Measurements from ENCODE around the gene IFT122.

The IFT122 gene

GRCh38 chr3:129519896-129520715, 80.1 kb downstream of the IFT122 start:
- no peak for DNase-seq

GRCh38 chr3:129520960-129521359, 80.9 kb downstream of the IFT122 start:
- DNase-seq: no peak

- no peak for DNase-seq
Measured at GRCh38 chr3:129521611-129522010, 81.6 kb downstream of the IFT122 start.

DNA sequence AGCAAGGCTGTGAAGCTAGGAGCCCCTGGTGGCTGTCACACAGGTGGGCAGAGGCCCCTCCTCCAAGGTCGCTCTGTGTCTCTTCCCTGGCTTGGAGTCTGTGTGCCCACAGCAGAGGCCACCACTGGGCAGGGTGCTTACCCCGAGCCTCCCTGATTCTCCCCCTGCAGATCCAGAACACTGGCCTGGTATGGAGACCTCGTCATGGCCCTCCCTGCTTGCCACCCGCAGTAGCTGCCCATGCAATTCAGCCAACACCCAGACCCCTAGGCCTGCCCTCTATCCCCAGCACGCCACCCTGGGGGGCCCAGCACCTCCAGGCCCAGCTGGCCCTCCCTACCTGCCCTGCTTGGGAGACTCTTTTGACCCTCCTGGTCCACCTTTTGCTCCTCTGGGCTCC, 82.9 kb downstream of the IFT122 start:
- DNase-seq: no peak

DNA sequence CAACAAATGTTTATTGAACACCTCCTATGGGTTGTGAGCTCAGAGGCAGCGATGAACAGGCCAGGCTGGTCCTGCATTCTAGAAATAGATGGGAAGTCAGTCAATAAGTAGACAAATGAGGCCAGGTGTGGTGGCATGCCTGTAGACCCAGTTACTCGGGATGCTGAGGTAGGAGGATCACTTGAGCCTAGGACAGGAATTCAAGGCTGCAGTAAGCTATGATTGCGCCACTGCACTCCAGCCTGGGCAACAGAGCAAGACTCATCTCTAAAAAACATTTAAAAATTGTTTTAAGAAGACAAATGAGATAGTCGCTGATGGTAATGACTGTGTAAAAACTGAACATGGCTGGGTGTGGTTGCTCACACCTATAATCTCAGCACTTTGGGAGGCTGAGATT, 84.1 kb downstream of the IFT122 start:
- DNase-seq: no peak

DNA sequence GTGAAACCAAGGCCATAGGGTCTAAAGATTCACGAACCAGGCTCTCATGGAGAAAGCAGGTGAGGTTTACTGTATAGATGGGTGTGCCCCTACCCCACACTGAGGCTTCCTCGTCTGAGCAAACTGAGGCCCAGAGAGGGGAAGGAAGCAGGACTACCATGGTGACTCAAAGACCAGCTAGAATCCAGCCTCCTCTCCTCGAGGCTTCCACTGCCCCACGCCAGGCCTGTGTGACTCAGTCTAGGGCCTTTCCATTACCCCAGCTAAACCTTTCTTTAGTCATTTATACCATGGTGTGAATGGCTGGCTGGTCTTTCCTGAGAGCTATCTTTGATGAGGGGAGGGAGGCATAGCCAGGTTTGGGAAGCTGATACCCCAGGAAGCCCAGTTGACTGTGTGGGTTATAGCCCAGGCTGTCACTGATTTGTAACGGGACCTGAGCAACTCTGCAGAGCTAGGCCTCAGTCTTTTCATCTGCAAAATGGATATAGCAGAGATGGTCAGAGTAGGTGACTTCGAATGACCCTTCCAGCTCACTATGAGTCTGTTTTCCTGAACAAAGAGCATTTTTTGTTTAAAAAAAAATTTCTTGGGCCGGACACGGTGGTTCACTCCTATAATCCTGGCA, 85.4 kb downstream of the IFT122 start:
- no peak for DNase-seq

- DNase-seq: no peak
Measured at GRCh38 chr3:129526121-129526900, 86.3 kb downstream of the IFT122 start.

DNA sequence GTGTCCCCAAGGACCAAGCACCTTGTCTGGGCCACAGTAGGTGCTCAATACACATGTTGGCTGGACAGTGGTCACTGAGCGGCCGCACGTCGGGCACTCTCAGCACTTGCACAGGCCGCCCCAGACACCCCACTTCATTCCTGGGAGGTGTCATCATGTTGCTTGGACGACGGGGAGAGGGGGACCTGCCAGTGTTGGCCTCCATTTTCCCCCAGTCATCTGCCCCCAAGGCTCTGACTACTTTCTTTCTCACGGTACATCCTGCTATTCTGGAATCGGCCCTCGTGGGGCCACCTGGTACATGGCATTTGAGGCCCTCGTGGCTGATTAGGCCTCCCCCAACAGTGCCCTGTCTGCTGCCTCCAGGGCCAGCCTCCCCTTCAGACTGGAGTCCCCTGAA, 87.2 kb downstream of the IFT122 start:
- no peak for DNase-seq

- DNase-seq: no peak
Measured at GRCh38 chr3:129528589-129529100, 88.6 kb downstream of the IFT122 start, which contains the start of gene RHO. RHO (plus strand) TSS chr3:129528639; CDS start chr3:129528734, 95 bp downstream.

GRCh38 chr3:129529436-129530210, 89.6 kb downstream of the IFT122 start:
- no peak for DNase-seq

DNA sequence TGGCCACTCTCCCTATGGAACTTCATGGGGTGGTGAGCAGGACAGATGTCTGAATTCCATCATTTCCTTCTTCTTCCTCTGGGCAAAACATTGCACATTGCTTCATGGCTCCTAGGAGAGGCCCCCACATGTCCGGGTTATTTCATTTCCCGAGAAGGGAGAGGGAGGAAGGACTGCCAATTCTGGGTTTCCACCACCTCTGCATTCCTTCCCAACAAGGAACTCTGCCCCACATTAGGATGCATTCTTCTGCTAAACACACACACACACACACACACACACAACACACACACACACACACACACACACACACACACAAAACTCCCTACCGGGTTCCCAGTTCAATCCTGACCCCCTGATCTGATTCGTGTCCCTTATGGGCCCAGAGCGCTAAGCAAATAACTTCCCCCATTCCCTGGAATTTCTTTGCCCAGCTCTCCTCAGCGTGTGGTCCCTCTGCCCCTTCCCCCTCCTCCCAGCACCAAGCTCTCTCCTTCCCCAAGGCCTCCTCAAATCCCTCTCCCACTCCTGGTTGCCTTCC, 90.3 kb downstream of the IFT122 start:
- DNase-seq: no peak

GRCh38 chr3:129530821-129531220, 90.8 kb downstream of the IFT122 start:
- DNase-seq: no peak

DNA sequence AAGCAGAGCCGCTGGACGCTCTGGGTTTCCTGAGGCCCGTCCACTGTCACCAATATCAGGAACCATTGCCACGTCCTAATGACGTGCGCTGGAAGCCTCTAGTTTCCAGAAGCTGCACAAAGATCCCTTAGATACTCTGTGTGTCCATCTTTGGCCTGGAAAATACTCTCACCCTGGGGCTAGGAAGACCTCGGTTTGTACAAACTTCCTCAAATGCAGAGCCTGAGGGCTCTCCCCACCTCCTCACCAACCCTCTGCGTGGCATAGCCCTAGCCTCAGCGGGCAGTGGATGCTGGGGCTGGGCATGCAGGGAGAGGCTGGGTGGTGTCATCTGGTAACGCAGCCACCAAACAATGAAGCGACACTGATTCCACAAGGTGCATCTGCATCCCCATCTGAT, 91.7 kb downstream of the IFT122 start:
- no peak for DNase-seq

GRCh38 chr3:129532261-129532660, 92.2 kb downstream of the IFT122 start:
- no peak for DNase-seq

GRCh38 chr3:129533406-129533805, 93.4 kb downstream of the IFT122 start:
- no peak for DNase-seq

DNA sequence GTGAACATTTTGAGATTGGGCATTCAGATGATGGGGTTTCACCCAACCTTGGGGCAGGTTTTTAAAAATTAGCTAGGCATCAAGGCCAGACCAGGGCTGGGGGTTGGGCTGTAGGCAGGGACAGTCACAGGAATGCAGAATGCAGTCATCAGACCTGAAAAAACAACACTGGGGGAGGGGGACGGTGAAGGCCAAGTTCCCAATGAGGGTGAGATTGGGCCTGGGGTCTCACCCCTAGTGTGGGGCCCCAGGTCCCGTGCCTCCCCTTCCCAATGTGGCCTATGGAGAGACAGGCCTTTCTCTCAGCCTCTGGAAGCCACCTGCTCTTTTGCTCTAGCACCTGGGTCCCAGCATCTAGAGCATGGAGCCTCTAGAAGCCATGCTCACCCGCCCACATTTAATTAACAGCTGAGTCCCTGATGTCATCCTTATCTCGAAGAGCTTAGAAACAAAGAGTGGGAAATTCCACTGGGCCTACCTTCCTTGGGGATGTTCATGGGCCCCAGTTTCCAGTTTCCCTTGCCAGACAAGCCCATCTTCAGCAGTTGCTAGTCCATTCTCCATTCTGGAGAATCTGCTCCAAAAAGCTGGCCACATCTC, 94.5 kb downstream of the IFT122 start:
- no peak for DNase-seq

DNA sequence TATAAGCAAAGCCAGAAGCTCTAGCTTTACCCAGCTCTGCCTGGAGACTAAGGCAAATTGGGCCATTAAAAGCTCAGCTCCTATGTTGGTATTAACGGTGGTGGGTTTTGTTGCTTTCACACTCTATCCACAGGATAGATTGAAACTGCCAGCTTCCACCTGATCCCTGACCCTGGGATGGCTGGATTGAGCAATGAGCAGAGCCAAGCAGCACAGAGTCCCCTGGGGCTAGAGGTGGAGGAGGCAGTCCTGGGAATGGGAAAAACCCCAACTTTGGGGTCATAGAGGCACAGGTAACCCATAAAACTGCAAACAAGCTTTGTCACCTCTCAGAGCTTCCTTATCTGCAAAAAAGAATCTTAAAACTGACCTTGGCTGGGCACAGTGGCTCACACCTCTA, 95.1 kb downstream of the IFT122 start:
- no peak for DNase-seq

DNA sequence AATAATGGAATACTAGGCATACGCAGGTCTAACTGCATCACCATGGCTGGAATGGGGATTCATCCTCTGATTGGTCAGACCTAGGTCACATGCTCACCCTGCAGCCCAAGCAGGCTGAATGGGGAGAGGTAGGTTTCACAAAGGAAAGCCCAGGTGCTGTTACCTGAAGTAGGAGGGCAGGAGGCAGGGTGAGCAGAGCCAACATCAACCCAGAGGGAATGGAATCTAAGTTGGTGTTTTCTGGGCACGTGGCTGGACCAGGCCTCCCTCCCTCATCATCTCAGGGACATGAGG, 96.3 kb downstream of the IFT122 start:
- DNase-seq: no peak

GRCh38 chr3:129536804-129537203, 96.8 kb downstream of the IFT122 start:
- no peak for DNase-seq

GRCh38 chr3:129539206-129539605, 99.2 kb downstream of the IFT122 start:
- no peak for DNase-seq

DNA sequence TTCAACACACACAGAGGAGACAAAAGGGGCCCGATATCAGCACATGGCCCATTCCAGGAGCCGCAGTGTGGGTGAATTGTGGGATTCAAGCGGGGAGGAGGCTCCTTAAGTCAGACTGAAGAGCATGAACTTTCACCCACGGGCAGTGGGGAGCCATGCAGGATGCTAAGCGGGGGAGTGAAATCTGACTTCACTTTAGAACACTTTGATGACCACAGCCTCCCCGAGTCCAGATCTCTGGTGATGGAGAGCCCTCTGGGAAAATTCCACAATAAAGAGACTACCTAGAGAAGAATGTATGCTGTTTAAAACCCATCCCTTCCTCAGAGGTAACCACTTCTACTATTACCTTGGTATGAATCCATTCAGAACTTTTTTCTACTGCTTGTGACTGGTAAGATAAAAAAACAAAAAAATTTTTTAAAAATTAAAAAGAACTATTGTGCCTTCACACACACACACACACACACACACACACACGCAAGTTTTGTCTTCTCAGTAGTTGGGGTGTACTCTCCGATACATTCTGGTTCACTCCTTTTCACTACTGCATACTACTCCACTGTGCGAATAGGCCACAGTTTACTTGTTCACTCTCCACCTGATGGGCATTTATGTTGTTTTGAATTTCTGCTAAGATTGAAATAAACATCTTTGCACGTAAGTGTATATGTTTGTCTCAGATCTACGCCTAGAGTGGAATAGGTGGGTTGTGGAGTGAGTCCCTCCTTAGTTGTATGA, 100.9 kb downstream of the IFT122 start:
- no peak for DNase-seq
